ENCODE data around the gene HEPACAM.

Gene HEPACAM

DNA sequence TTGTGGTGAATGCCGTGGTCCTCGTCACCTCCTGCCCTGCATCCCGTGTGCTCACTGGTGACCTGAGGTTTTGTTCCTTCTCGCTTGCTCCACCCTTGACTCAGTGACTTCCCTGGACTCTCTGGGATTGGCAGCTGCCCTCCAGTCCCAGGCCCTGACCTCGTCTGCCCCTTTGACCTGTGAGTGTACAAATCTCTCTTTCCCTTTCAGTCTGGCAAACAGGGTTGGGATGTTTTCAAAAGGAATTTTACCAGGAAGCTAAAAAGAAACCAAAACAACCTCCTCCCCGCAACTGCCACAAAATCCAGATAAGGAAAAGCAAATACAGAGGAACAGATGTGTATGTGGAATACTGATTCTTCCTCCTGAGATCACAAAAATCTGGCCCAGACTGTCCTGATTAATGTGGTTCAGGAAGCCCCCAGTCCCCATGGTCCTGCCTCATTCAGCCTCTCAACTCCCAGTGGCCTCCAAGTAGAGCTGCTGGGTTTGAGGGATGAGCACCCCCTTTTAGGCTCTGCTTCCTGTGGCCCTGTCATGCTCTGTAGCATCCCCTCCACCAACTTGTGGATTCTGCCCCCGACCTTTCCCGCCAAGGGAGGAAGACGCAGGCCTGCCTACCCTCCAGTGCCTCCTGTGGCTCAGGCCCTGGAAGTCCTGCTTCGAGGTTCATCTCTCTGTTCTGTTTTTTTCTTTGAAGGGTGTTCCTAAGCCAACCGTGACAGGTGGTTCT is 53.3 kb downstream of the HEPACAM start:
- DNase-seq, result no peak

GRCh38 chr11:124880958-124881357 is 54.9 kb downstream of the HEPACAM start:
- no peak for DNase-seq

GRCh38 chr11:124880290-124880611 is 55.6 kb downstream of the HEPACAM start:
- DNase-seq, result no peak

GRCh38 chr11:124879493-124880289 is 56.2 kb downstream of the HEPACAM start:
- DNase-seq, result no peak

DNA sequence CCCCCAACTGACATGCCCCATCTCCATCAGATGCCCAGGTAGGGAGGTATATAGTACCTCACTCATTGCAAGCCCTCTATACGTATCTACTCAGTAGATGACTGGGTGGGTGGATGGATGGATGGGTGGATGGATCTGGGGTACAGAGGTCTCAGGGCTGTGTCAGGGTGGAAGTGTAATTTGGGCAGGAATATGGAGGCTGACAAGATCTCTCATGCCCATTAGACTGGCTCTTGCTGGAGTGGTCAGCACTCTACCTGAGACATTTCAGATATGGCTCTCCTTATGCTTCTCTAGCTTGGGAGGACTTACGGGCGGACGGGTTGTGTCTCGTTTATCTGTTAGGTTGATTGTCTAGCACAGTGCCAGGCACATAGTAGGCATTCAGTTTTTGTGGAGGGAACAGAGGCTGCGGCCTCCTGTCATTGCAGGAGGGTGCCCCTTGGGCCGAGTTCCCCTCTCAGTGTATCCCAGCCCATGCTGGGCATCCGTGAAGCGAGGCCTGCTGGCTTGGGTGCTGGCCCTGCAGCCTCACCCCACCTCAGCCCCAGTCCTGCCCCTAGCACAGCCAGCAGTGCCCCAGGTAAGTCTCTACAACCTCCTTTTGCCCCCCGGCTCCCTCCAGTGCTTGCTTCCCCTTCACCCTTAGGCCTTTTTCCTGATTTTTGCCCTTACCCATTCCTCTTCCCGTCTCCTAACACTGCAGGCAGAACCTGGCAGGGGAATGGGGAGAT is 56.9 kb downstream of the HEPACAM start:
- DNase-seq, result no peak

- DNase-seq, result no peak
These were observed 57.7 kb downstream of the HEPACAM start for GRCh38 chr11:124877910-124878758.

- no peak for DNase-seq
These were observed 58.3 kb downstream of the HEPACAM start for GRCh38 chr11:124877631-124877909.

- no peak for DNase-seq
These were observed 58.8 kb downstream of the HEPACAM start for GRCh38 chr11:124876818-124877630.

DNA sequence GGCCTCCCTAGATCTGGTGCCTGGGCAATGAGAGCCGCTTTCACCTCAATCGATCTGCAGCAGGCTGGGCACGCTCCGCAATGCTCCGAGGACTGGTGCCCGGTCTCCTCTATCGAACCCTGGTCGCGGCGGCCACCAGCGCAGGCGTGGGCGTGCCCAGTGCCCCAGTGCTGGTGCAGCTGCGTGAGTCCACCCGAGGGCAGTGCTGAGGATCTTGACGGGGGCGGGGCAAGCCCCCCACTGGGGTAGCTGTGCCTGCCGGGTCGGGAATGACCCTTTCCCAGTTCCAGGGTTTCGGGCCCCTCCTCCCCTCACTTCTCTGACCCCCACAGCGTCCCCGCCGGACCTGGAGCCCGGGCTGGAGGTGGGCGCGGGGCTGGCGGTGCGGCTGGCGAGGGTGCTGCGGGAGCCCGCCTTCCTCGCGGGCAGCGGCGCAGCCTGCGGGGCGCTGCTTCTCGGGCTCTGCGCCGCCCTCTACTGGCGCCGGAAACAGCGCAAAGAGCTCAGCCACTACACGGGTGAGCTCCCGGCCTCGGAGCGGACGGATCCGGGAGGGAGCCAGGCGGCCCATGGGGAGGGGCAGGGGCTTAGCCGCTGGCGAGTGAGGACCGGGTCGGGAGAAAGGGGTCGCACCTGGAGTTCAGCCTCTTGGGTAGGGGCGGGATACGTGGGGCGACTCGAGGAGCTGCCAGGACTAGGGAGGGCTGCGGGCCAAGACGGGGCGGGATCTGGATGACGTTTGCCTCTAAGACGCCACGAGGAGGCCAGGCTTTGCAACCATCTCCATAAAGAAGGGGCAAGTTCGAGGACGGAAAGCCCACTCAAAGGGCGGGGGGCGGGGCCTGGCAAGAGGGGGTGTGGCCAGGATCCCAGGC is 59.7 kb downstream of the HEPACAM start:
- peak; percentile 83 to 90 for DNase-seq

GRCh38 chr11:124875401-124875800 is 60.4 kb downstream of the HEPACAM start:
- no peak for DNase-seq

GRCh38 chr11:124874571-124875255 is 61.1 kb downstream of the HEPACAM start:
- no peak for DNase-seq

- peak in 1 of 2 experiments; percentile 67 for DNase-seq
These were observed 61.9 kb downstream of the HEPACAM start for GRCh38 chr11:124873951-124874350.

GRCh38 chr11:124872741-124873140 is 63.1 kb downstream of the HEPACAM start:
- DNase-seq, result no peak

GRCh38 chr11:124872280-124872679 is 63.6 kb downstream of the HEPACAM start:
- no peak for DNase-seq

- DNase-seq, result no peak
These were observed 65.4 kb downstream of the HEPACAM start for GRCh38 chr11:124870430-124870829.

DNA sequence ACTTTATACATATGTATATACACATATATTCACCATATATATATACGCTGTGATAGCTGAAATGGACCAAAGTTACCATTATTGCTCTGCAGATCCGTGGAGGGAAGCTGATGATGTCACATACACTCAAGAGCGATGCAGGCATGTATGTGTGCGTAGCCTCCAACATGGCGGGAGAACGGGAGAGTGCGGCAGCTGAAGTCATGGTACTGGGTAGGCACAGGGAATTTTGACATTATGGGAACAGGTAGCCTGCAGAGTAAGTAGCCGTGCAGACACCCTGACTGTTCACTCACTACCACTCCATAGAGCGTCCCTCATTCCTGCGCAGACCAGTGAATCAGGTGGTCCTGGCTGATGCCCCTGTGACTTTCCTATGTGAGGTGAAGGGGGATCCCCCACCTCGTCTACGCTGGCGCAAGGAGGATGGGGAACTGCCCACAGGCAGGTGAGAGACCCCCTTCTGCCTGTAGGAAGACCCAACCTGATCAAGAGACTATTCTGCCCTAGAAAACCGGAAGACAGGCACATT is 65.9 kb downstream of the HEPACAM start:
- DNase-seq, result no peak

DNA sequence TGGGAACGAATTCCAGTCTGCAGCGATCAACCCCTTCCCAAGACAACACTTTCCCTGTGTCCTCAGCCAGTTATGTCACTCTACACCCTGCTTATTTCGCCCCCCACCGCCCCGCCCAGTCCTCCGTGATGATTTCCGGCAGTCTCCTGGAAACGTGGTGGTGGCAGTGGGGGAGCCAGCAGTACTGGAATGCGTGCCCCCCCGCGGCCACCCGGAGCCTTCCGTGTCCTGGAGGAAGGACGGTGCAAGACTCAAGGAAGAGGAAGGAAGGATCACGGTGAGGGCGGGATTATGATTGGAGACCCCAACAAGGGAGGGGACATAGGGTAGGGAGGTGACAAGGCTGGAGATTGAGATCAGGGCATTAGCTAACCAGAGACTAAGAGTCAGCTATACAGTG is 66.5 kb downstream of the HEPACAM start:
- DNase-seq, result no peak

All from NCI-H524 (cell line).